ENCODE measurements around the gene MRTFA. TPM values are rescaled to one million over a fixed set of nuclear protein-coding genes. Genes with fewer than 3 reads are reported as not detected.
"Not testable (repeated sequence)": the region's sequence is repeated elsewhere in the genome, so short reads cannot be mapped to it uniquely, and the experiment has no call there.

The MRTFA gene
- total RNA-seq, 2 donors from 2014 or later: 71.0 to 104 TPM

- Histone ChIP-seq H3K4me1 (replicated peaks) (no peaks in the 10 kb centered on the region), H3K36me3 (no peaks in the 10 kb centered on the region), H3K4me3 (no peak overlapping the region), H3K27me3 (replicated peaks; ENCODE audit: insufficient read depth) (no peaks in the 10 kb centered on the region), H3K9me3 (no peaks in the 10 kb centered on the region), H3K27ac (peak overlapping the region; percentile 64 to 68)
- TF ChIP-seq CTCF (IDR thresholded peaks at IDR 0.05) (no peak), POLR2A (IDR thresholded peaks at IDR 0.05) (no peak), POLR2AphosphoS5 (IDR thresholded peaks at IDR 0.05) (no peak)
- no peak for DNase-seq (ENCODE audit: low spot score)
- intact Hi-C loops (cut with DNase I): no loop called here
- WGBS: 38% methylated on average over 4 of the region's 4 CpGs
Measured at GRCh38 chr22:40510631-40511364, 125.7 kb downstream of the MRTFA start.

- Histone ChIP-seq H3K9me3 (no peaks in the 10 kb centered on the region), H3K4me3 (no peak overlapping the region), H3K27ac (peak overlapping the region; percentile 64 to 68), H3K27me3 (replicated peaks; ENCODE audit: insufficient read depth) (no peaks in the 10 kb centered on the region), H3K4me1 (replicated peaks) (no peaks in the 10 kb centered on the region), H3K36me3 (no peaks in the 10 kb centered on the region)
- intact Hi-C loops (cut with DNase I): no loop called here
- 10% methylated on average over 4 of the region's 4 CpGs for WGBS
- DNase-seq (ENCODE audit: low spot score): no peak
- TF ChIP-seq POLR2AphosphoS5 (IDR thresholded peaks at IDR 0.05) (peak; percentile 44), POLR2A (IDR thresholded peaks at IDR 0.05) (no peak), CTCF (IDR thresholded peaks at IDR 0.05) (no peak)
Measured at GRCh38 chr22:40509401-40510134, 127.0 kb downstream of the MRTFA start.

GRCh38 chr22:40508046-40508445, 128.5 kb downstream of the MRTFA start:
- H3K4me3 ChIP-seq; H3K36me3 ChIP-seq; intact Hi-C loops (cut with DNase I); H3K4me1 ChIP-seq (replicated peaks); H3K27me3 ChIP-seq (replicated peaks; ENCODE audit: insufficient read depth); H3K9me3 ChIP-seq; H3K27ac ChIP-seq; DNase-seq (ENCODE audit: low spot score): not testable (repeated sequence)
- WGBS: 39% methylated on average over 8 of the region's 8 CpGs

GRCh38 chr22:40507491-40507890, 129.0 kb downstream of the MRTFA start:
- H3K36me3 ChIP-seq: no peaks in the 10 kb centered on the region
- intact Hi-C loops (cut with DNase I): no loop called here
- no peak overlapping the region for H3K4me3 ChIP-seq
- TF ChIP-seq POLR2AphosphoS5 (IDR thresholded peaks at IDR 0.05): no peak
- no peak for TF ChIP-seq POLR2A (IDR thresholded peaks at IDR 0.05)
- TF ChIP-seq CTCF (IDR thresholded peaks at IDR 0.05): no peak
- no peak overlapping the region for H3K27ac ChIP-seq
- no peaks in the 10 kb centered on the region for H3K27me3 ChIP-seq (replicated peaks; ENCODE audit: insufficient read depth)
- 96% methylated on average over 6 of the region's 6 CpGs for WGBS
- DNase-seq (ENCODE audit: low spot score): no peak
- no peaks in the 10 kb centered on the region for H3K4me1 ChIP-seq (replicated peaks)
- no peaks in the 10 kb centered on the region for H3K9me3 ChIP-seq

- H3K4me3 ChIP-seq: no peak overlapping the region
- H3K4me1 ChIP-seq (replicated peaks): no peaks in the 10 kb centered on the region
- H3K27me3 ChIP-seq (replicated peaks; ENCODE audit: insufficient read depth): no peaks in the 10 kb centered on the region
- intact Hi-C loops (cut with DNase I): no loop called here
- DNase-seq (ENCODE audit: low spot score): no peak
- H3K9me3 ChIP-seq: no peaks in the 10 kb centered on the region
- no peak overlapping the region for H3K27ac ChIP-seq
- no peaks in the 10 kb centered on the region for H3K36me3 ChIP-seq
- TF ChIP-seq POLR2AphosphoS5 (IDR thresholded peaks at IDR 0.05) (no peak), CTCF (IDR thresholded peaks at IDR 0.05) (no peak), POLR2A (IDR thresholded peaks at IDR 0.05) (no peak)
- 82% methylated on average over 3 of the region's 3 CpGs for WGBS
Measured at GRCh38 chr22:40506762-40507161, 129.8 kb downstream of the MRTFA start.

Measured in prostate gland (tissue), 2 donors.